Hepatocyte (in vitro differentiated cells): ENCODE results near the gene SAMD4A. TPM values are rescaled to one million over a fixed set of nuclear protein-coding genes. Genes with fewer than 3 reads are reported as not detected.

Experiments
- DNase-seq: peaks from one replicate; pipeline ENCODE4 v3.0.0-alpha.2; 2016; ENCODE audit warnings: low spot score
- H2AFZ ChIP-seq: fragments of 200-600 bp; sonication (generic); 2 replicates; pipeline ENCODE4 v1.6.0; 2016; ENCODE audit warnings: antibody characterized with exemption, mild to moderate bottlenecking
- H3K27ac ChIP-seq: fragments of 200-600 bp; sonication (generic); 2 replicates; pipeline ENCODE4 v1.5.1; 2016; ENCODE audit warnings: mild to moderate bottlenecking
- H3K27me3 ChIP-seq: fragments of 200-600 bp; sonication (generic); 2 replicates; pipeline ENCODE4 v1.6.1; 2016
- H3K36me3 ChIP-seq: fragments of 200-600 bp; sonication (generic); replicated peaks from 2 replicates; pipeline ENCODE4 v1.5.1; 2016; ENCODE audit warnings: low read depth; ENCODE audit not compliant: insufficient read depth
- H3K4me1 ChIP-seq: fragments of 200-600 bp; sonication (generic); 2 replicates; pipeline ENCODE4 v1.5.1; 2016; ENCODE audit warnings: mild to moderate bottlenecking, moderate library complexity; ENCODE audit not compliant: insufficient read depth
- H3K4me2 ChIP-seq: fragments of 200-600 bp; sonication (generic); 2 replicates; pipeline ENCODE4 v1.6.0; 2016
- H3K4me3 ChIP-seq: fragments of 200-600 bp; sonication (generic); 2 replicates; pipeline ENCODE4 v1.5.1; 2016; ENCODE audit warnings: mild to moderate bottlenecking
- H3K79me2 ChIP-seq: fragments of 200-600 bp; sonication (generic); 2 replicates; pipeline ENCODE4 v1.6.0; 2017; ENCODE audit warnings: mild to moderate bottlenecking
- H3K9me2 ChIP-seq: fragments of 200-600 bp; sonication (generic); replicated peaks from 2 replicates; pipeline ENCODE4 v1.6.0; 2017; ENCODE audit warnings: mild to moderate bottlenecking; ENCODE audit not compliant: insufficient read depth
- H3K9me3 ChIP-seq: fragments of 200-600 bp; sonication (generic); 2 replicates; pipeline ENCODE4 v1.5.1; 2016; ENCODE audit warnings: low read depth, mild to moderate bottlenecking
- H4K20me1 ChIP-seq: fragments of 200-600 bp; sonication (generic); 2 replicates; pipeline ENCODE4 v1.6.0; 2016; ENCODE audit warnings: mild to moderate bottlenecking; ENCODE audit not compliant: insufficient read depth, poor library complexity, severe bottlenecking
- EZH2 ChIP-seq: fragments of 200-600 bp; sonication (generic); IDR thresholded peaks from 2 replicates; pipeline ENCODE4 v1.6.1; 2016; ENCODE audit warnings: antibody characterized with exemption, mild to moderate bottlenecking, borderline replicate concordance
- EZH2phosphoT487 ChIP-seq: fragments of 200-600 bp; sonication (generic); IDR thresholded peaks from one replicate; pipeline ENCODE4 v1.6.1; 2018; ENCODE audit warnings: antibody characterized with exemption, mild to moderate bottlenecking, low read depth, moderate library complexity; ENCODE audit not compliant: unreplicated experiment, severe bottlenecking
- WGBS: methylation state at CpG from one replicate; pipeline ENCODE4 v1.1.6; 2016; ENCODE audit warnings: low lambda C conversion rate; ENCODE audit errors: missing lambda C conversion rate; 5-methylcytosine and 5-hydroxymethylcytosine counted together
- polyA plus RNA-seq: library from polyadenylated mRNA; unstranded; fragments of >200 nt; fragmentation: Nextera tagmentation; extraction: Ambion mirVana; gene quantifications from 2 replicates; pipeline ENCODE4 v1.2.1, GENCODE V29; 2016
- total RNA-seq: library from RNA; depleted of rRNA; stranded (reverse); fragments of >200 nt; gene quantifications from 2 replicates; pipeline ENCODE4 v1.2.3, GENCODE V29; 2014
- TF ChIP-seq, protein P1 (sequence below): fragments of 200-600 bp; sonication (generic); IDR thresholded peaks from 2 replicates; pipeline ENCODE4 v1.5.1; 2016; ENCODE audit warnings: antibody characterized with exemption, mild to moderate bottlenecking; ENCODE audit not compliant: poor library complexity

Gene SAMD4A
- total and polyA plus RNA-seq, 2 experiments from 2014 or later: 10.5 to 15.7 TPM

DNA sequence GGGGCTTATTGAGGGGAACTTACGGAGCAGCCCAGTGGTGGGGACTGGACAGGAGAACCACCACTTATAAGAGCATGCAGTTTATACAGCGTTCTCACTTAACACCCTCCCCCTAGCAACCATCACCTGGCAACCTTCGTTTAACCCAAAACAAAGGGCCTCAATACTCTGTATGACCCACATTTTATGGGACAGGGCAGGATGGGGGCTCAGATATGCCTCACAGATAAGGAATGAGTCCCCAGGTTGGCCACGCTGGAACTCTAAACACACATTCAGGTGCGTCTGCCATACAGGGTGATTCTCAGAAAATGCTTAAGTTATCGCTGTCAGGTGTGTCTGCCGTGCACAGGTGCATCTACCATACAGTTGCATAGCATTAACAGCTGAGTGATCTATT is 236.5 kb downstream of the SAMD4A start:
- H4K20me1 ChIP-seq: no peaks in the 10 kb centered on the region
- WGBS: 76% methylated on average over 7 of the region's 7 CpGs
- no peaks in the 10 kb centered on the region for H3K36me3 ChIP-seq
- H3K9me3 ChIP-seq: no peaks in the 10 kb centered on the region
- H3K4me2 ChIP-seq: no peak overlapping the region
- H3K4me1 ChIP-seq: no peaks in the 10 kb centered on the region
- H3K79me2 ChIP-seq: no peaks in the 10 kb centered on the region
- DNase-seq: no peak
- no peak overlapping the region for H2AFZ ChIP-seq
- TF ChIP-seq EZH2: no peak
- TF ChIP-seq, protein P1, sequence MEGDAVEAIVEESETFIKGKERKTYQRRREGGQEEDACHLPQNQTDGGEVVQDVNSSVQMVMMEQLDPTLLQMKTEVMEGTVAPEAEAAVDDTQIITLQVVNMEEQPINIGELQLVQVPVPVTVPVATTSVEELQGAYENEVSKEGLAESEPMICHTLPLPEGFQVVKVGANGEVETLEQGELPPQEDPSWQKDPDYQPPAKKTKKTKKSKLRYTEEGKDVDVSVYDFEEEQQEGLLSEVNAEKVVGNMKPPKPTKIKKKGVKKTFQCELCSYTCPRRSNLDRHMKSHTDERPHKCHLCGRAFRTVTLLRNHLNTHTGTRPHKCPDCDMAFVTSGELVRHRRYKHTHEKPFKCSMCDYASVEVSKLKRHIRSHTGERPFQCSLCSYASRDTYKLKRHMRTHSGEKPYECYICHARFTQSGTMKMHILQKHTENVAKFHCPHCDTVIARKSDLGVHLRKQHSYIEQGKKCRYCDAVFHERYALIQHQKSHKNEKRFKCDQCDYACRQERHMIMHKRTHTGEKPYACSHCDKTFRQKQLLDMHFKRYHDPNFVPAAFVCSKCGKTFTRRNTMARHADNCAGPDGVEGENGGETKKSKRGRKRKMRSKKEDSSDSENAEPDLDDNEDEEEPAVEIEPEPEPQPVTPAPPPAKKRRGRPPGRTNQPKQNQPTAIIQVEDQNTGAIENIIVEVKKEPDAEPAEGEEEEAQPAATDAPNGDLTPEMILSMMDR: no peak
- TF ChIP-seq EZH2phosphoT487: no peak
- no peaks in the 10 kb centered on the region for H3K9me2 ChIP-seq
- H3K27ac ChIP-seq: no peak overlapping the region
- H3K4me3 ChIP-seq: no peak overlapping the region
- H3K27me3 ChIP-seq: no peaks in the 10 kb centered on the region

DNA sequence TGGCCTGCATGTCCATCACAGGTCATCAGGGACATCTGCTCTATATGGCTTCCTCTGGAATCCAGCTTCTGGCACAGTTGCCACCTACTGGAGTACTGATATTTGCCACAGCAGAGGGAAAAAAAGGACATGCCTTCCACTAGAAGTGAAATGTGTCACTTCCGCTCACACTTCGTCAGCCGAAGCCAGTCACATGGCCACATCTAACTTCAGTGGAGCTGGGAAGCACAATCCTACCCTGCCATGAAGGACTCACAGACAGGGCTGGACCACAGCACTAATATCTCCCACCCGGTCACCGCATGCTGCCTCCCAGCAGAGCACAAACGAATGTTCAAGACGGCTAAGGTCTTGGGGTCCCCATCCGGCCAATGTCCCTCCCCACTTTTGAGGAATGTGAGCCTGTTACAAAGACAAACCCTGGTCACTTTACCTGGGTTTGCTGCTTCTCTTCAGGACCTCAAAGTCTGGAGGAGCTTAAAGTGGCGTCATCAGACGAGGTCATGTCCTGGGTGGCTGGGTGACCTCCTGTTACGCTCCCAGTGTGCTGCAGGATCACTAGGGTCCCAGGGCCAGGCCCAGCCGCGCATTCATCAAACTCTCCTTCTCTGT is 237.1 kb downstream of the SAMD4A start:
- DNase-seq: no peak
- WGBS: 92% methylated on average over 13 of the region's 13 CpGs
- no peaks in the 10 kb centered on the region for H3K27me3 ChIP-seq
- no peak overlapping the region for H2AFZ ChIP-seq
- no peaks in the 10 kb centered on the region for H3K4me1 ChIP-seq
- no peaks in the 10 kb centered on the region for H3K9me3 ChIP-seq
- H3K9me2 ChIP-seq: no peaks in the 10 kb centered on the region
- no peak overlapping the region for H3K4me2 ChIP-seq
- TF ChIP-seq EZH2phosphoT487 (no peak), EZH2 (no peak)
- TF ChIP-seq, protein P1: no peak
- H3K36me3 ChIP-seq: no peaks in the 10 kb centered on the region
- no peaks in the 10 kb centered on the region for H3K79me2 ChIP-seq
- no peaks in the 10 kb centered on the region for H4K20me1 ChIP-seq
- no peak overlapping the region for H3K27ac ChIP-seq
- H3K4me3 ChIP-seq: no peak overlapping the region

DNA sequence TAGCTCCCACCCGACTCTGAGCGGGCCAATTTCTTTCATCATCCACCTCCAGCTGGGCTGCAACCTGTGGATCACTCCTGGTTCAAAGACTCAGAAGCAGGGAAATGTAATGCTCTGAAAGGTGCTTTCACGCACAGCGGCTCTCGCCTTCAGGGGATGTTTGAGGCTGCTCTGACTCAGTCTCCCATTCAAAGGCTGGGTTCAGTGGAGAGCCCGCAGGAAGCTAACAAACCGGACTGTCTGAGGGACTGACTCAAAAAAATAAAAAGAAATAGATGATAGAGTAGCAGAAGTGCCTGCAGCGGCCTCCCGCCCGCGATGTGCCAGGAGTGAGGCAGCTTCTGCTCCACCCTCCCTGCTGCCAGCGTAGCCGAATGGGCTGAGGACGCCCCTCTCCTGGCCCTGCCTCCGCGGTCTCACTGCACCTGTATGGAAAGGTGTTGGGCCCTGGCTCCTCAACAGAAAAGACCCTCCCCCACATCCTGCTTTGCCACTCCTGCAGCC is 237.7 kb downstream of the SAMD4A start:
- no peak for TF ChIP-seq EZH2
- TF ChIP-seq EZH2phosphoT487: no peak
- TF ChIP-seq, protein P1: no peak
- H3K4me2 ChIP-seq: no peak overlapping the region
- H4K20me1 ChIP-seq: no peaks in the 10 kb centered on the region
- H3K27ac ChIP-seq: no peak overlapping the region
- H3K79me2 ChIP-seq: no peaks in the 10 kb centered on the region
- no peaks in the 10 kb centered on the region for H3K36me3 ChIP-seq
- no peaks in the 10 kb centered on the region for H3K4me1 ChIP-seq
- H2AFZ ChIP-seq: no peak overlapping the region
- H3K27me3 ChIP-seq: no peaks in the 10 kb centered on the region
- no peaks in the 10 kb centered on the region for H3K9me3 ChIP-seq
- WGBS: 78% methylated on average over 16 of the region's 16 CpGs
- DNase-seq: no peak
- no peaks in the 10 kb centered on the region for H3K9me2 ChIP-seq
- no peak overlapping the region for H3K4me3 ChIP-seq

DNA sequence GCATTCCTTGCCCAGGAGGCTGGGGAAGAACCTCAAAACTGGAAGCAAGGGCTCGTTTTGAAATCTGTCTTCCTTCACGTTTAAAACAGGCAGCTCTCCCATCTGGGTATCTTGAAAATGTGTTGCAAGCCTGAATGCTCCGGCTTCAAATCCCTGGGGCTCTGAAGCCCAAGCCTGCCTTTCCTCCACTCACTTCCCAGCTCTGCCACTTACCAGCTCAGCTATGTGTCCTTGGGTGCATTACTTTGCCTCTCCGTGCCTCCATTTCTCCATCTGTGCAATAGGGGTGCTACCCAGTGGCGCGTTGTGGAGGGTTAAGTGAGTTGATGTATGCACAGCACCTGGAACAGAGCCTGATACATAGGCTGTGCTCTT is 238.1 kb downstream of the SAMD4A start:
- Histone ChIP-seq H2AFZ (no peak overlapping the region), H3K4me3 (no peak overlapping the region), H3K9me2 (no peaks in the 10 kb centered on the region), H4K20me1 (no peaks in the 10 kb centered on the region), H3K27ac (no peak overlapping the region), H3K9me3 (no peaks in the 10 kb centered on the region), H3K36me3 (no peaks in the 10 kb centered on the region), H3K4me1 (no peaks in the 10 kb centered on the region), H3K27me3 (no peaks in the 10 kb centered on the region), H3K4me2 (no peak overlapping the region), H3K79me2 (no peaks in the 10 kb centered on the region)
- DNase-seq: no peak
- TF ChIP-seq EZH2: no peak
- TF ChIP-seq, protein P1: no peak
- no peak for TF ChIP-seq EZH2phosphoT487
- 76% methylated on average over 6 of the region's 6 CpGs for WGBS
